ENCODE data around the gene HFM1.

Gene HFM1, protein sequence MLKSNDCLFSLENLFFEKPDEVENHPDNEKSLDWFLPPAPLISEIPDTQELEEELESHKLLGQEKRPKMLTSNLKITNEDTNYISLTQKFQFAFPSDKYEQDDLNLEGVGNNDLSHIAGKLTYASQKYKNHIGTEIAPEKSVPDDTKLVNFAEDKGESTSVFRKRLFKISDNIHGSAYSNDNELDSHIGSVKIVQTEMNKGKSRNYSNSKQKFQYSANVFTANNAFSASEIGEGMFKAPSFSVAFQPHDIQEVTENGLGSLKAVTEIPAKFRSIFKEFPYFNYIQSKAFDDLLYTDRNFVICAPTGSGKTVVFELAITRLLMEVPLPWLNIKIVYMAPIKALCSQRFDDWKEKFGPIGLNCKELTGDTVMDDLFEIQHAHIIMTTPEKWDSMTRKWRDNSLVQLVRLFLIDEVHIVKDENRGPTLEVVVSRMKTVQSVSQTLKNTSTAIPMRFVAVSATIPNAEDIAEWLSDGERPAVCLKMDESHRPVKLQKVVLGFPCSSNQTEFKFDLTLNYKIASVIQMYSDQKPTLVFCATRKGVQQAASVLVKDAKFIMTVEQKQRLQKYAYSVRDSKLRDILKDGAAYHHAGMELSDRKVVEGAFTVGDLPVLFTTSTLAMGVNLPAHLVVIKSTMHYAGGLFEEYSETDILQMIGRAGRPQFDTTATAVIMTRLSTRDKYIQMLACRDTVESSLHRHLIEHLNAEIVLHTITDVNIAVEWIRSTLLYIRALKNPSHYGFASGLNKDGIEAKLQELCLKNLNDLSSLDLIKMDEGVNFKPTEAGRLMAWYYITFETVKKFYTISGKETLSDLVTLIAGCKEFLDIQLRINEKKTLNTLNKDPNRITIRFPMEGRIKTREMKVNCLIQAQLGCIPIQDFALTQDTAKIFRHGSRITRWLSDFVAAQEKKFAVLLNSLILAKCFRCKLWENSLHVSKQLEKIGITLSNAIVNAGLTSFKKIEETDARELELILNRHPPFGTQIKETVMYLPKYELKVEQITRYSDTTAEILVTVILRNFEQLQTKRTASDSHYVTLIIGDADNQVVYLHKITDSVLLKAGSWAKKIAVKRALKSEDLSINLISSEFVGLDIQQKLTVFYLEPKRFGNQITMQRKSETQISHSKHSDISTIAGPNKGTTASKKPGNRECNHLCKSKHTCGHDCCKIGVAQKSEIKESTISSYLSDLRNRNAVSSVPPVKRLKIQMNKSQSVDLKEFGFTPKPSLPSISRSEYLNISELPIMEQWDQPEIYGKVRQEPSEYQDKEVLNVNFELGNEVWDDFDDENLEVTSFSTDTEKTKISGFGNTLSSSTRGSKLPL (N-terminal part only)

DNA sequence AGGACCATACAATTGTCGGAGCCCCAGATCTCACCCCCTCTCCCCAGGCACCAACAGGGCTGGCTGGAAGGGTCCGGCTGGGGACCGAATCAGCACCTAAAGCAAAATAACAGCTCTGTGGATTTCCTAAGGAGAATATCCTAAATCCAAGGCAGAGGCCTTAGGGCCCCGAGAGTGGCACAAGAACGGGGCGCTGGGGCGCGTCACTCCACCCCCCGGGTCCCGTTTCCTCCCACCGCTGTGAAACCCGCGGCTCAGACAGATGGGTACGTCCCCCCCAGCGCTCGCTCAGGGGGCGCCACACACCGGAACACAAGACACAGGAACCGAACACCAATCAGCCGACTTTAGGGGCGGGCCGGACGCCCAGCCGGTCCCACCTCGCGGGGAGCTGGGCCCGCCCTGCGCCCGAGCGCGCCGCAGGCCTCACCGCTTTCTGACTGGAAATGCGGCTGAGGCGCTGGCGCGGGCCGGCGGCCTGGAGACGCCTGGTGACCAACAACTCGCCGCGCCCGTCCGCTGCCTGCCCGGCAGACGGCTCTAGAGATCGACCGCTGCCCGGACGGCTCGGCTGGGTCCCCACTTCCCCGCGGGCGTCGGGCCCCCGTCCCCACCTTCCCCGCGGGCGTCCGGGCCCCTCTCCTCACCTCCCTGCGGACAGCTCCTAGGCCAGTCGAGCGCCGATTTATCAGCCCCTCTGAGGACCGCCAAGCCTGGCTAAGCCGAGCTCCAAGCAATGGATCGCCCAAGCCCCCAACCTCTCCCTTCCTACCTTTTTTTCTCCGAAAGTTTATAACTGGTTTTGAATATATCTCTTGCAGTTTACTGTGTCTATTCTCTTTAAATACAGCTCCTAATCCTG is at the start of gene HFM1:
HFM1 (minus strand) TSS at position 687 of the 862 bp plus-strand sequence. CDS start 3,755 bp downstream, outside the sequence.
- Histone ChIP-seq H3K4me2 (ENCODE audit: low read depth, low read length, poor library complexity, severe bottlenecking) (peak within 1 kb of the TSS; percentile 82), H3K4me3 (ENCODE audit: low read length, poor library complexity, severe bottlenecking) (peak within 1 kb of the TSS; percentile 75), H3K9me3 (ENCODE audit: insufficient read depth, low read depth, low read length) (no peaks in the 10 kb centered on the region), H3K4me1 (ENCODE audit: insufficient read depth, low read length, poor library complexity, severe bottlenecking) (peaks cover 5% of the 10 kb centered on the region), H3K9me2 (replicated peaks; ENCODE audit: low read depth, low read length) (no peaks in the 10 kb centered on the region), H3K79me2 (ENCODE audit: insufficient read depth, low read length) (no peaks in the 10 kb centered on the region), H3K9ac (ENCODE audit: low read depth, low read length, poor library complexity, severe bottlenecking) (peak within 1 kb of the TSS; percentile 62), H3F3A (ENCODE audit: low read depth) (no peaks in the 10 kb centered on the region), H4K20me1 (ENCODE audit: insufficient read depth, low read length, poor library complexity, severe bottlenecking) (no peaks in the 10 kb centered on the region), H3K27me3 (ENCODE audit: insufficient read depth, low read length, poor library complexity, severe bottlenecking) (no peaks in the 10 kb centered on the region), H2AFZ (ENCODE audit: low read length) (peak within 1 kb of the TSS; percentile 97), H3K36me3 (ENCODE audit: insufficient read depth, low read length) (no peaks in the 10 kb centered on the region)
- TF ChIP-seq, protein P1, sequence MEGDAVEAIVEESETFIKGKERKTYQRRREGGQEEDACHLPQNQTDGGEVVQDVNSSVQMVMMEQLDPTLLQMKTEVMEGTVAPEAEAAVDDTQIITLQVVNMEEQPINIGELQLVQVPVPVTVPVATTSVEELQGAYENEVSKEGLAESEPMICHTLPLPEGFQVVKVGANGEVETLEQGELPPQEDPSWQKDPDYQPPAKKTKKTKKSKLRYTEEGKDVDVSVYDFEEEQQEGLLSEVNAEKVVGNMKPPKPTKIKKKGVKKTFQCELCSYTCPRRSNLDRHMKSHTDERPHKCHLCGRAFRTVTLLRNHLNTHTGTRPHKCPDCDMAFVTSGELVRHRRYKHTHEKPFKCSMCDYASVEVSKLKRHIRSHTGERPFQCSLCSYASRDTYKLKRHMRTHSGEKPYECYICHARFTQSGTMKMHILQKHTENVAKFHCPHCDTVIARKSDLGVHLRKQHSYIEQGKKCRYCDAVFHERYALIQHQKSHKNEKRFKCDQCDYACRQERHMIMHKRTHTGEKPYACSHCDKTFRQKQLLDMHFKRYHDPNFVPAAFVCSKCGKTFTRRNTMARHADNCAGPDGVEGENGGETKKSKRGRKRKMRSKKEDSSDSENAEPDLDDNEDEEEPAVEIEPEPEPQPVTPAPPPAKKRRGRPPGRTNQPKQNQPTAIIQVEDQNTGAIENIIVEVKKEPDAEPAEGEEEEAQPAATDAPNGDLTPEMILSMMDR (conservative IDR thresholded peaks at IDR 0.05; ENCODE audit: low read length): peak; percentile 13; the same call in 1 of the 2 replicates
- TF ChIP-seq EZH2phosphoT487 (IDR thresholded peaks at IDR 0.05; ENCODE audit: borderline replicate concordance): no peak

DNA sequence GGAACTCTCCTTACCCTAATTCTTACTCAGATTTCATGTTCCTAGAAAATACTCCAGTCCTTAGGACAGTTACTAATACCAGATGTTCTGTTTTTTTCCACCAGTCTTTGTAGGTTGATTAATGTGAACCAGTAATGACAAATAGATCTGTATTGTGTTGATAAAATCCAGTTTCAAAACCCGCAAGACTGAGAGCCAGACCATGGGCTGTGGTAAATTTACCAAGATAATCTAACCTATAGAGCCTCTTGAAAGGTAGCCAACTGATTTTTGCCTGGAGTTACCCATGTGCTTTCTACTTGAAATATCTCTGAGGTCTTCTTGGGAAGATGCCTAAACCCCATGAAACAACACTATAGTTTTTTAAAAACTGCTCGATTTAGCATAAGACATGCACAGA is 49.5 kb upstream of the HFM1 start:
- Histone ChIP-seq H3K4me1 (ENCODE audit: insufficient read depth, low read length, poor library complexity, severe bottlenecking) (no peaks in the 10 kb centered on the region), H3K27me3 (ENCODE audit: insufficient read depth, low read length, poor library complexity, severe bottlenecking) (no peaks in the 10 kb centered on the region), H3K9ac (ENCODE audit: low read depth, low read length, poor library complexity, severe bottlenecking) (no peak overlapping the region), H2AFZ (ENCODE audit: low read length) (no peak overlapping the region), H3K79me2 (ENCODE audit: insufficient read depth, low read length) (no peaks in the 10 kb centered on the region), H3K4me2 (ENCODE audit: low read depth, low read length, poor library complexity, severe bottlenecking) (no peak overlapping the region), H3K36me3 (ENCODE audit: insufficient read depth, low read length) (no peaks in the 10 kb centered on the region), H4K20me1 (ENCODE audit: insufficient read depth, low read length, poor library complexity, severe bottlenecking) (no peaks in the 10 kb centered on the region), H3K9me2 (replicated peaks; ENCODE audit: low read depth, low read length) (no peaks in the 10 kb centered on the region), H3K4me3 (ENCODE audit: low read length, poor library complexity, severe bottlenecking) (no peak overlapping the region), H3F3A (ENCODE audit: low read depth) (no peaks in the 10 kb centered on the region), H3K9me3 (ENCODE audit: insufficient read depth, low read depth, low read length) (no peaks in the 10 kb centered on the region)
- TF ChIP-seq, protein P1 (conservative IDR thresholded peaks at IDR 0.05; ENCODE audit: low read length): no peak
- no peak for TF ChIP-seq EZH2phosphoT487 (IDR thresholded peaks at IDR 0.05; ENCODE audit: borderline replicate concordance)

Measured in Loucy (cell line).